RCC 7860 (cell line): Measurements from ENCODE around the gene KDM7A.
"Not testable (repeated sequence)": the region's sequence is repeated elsewhere in the genome, so short reads cannot be mapped to it uniquely, and the experiment has no call there.

Experiments
- DNase-seq: peaks from one replicate; pipeline ENCODE4 v3.0.0-alpha.2; 2015; ENCODE audit warnings: low spot score
- FAIRE-seq: peaks from 2 replicates; lab custom pipeline; 2012; peaks lifted over from hg19 to GRCh38; lab: Jason Lieb, UNC

The KDM7A gene

DNA sequence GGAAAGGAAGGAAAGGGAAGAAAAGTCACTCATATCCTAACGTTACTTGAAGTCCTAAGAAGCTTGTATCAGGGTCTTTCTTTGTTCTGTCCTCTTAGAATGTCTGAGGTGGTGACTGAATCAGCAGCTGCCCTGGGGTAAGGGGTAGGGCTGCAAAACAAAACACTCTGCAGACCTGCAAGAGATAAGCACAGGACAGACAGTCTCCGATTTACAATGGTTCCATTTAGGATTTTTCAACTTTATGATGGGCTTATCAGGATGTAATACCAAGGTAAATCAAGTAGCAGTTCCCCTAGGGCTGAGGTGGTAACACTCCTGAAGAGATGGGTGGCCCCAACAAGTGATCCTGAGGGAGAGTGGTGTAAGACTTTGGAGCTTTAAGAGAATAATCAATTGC is 16.5 kb downstream of the KDM7A start:
- DNase-seq, result no peak
- no peak for FAIRE-seq

DNA sequence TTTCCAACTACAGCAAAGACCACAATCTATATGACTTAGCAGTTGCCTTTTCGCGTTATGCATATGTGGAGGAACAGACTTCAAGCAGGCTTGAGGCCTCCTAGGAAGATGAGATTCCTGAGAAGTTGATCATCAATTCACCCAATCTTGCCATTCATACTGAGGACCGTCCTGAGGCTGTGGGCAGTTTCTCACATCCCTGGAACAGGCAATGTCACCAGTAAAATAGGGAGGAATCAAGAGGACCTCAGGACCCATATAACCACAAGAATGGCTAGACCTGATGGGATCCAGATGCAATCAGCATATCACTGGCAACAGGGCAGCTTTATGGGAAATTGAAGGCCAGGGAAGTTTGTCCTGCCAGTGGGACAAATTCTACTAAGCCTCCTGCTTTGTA is 17.3 kb downstream of the KDM7A start:
- DNase-seq, result no peak

DNA sequence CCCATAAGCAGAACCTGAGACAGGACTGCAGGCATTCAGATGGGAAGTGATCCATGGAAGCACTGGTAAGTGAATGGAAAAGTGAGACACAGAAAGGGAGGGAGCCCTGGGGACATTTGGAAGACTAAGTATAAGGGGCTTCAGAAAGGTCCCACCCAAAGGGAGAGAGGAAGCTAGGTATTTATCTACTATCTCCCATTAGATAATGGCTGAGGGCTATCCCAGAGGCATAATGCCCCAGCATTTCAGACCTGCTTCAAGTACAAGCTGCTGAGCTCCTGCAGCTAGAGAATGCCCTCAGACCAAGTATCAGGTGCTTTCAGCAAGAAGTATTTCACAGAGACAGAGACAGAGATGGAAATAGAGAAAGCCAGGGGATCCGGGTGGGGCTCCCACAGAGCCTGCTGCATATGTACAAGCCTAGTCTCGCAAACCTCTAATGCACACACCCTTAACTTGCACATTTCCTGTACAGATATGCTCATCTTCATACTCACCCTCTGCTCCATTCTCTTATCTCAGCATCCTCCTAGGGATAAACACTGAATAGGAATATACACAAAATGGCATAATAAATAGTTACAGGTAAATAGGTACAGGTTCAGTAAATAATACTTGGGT is 20.2 kb downstream of the KDM7A start:
- FAIRE-seq (no peak), DNase-seq (no peak)

More for the DNA sequence above, 17.3 kb downstream of the KDM7A start:
- FAIRE-seq, result no peak

DNA sequence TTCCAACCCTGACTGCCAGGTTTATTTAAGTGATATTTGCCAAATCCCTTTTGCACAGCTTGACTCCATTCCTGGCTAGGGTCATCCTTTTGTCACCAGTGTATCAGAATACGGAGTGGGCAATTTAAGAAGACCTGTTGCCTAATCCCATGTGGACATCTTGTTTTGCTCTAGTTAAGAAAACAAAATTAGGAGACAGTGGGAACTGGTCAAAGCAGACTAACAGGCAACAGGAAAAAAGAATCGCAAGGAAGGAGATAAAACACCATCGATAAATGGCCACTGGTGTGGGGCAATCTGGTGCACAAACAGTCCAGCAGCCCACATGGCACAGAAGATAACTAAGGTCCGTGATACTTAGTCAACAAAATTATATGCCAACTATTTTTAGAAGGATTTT is 21.4 kb downstream of the KDM7A start:
- DNase-seq (no peak), FAIRE-seq (no peak)

DNA sequence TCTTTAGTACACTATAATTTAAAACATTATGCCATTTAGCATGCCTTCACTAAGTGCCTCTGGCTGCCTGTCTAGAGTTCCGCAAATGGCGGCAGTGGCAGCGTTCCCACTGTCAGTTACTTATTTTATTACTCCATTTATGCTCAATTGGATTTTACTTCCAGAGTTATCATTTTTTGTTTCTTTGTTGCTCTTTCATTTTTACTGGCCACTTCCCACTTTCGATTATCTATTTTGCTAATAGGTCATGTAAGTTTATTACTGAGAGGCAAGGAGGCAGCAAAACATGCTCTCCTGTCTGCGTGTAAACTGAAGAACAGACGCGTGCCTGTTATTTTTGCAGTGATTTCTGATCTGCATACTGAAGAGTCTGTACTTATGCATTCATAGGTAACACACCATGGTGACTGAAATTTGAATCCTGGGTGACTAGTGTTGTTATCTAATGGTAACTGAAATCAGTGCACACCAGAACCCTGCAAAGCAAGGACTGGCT is 23.1 kb downstream of the KDM7A start:
- DNase-seq (no peak), FAIRE-seq (no peak)

DNA sequence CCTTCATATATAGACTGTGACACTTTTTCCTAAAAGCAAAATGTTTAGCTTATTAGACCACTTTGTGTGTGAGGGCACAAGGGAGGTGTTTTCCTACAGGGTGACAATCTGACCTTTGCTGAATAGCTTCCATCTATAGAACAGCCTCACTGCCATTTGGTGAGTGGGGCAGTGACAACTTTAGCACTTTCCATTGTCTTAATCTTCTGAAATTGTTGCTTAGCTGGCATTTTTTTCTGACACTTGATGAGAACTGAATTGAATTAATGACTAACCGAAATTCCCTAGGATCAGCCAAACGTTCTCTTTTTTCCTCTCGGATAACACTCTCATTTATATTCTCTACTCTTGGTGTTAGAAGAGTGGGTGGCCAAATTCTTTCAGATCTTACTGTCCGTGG is 30.2 kb downstream of the KDM7A start:
- FAIRE-seq (no peak), DNase-seq (no peak)

DNA sequence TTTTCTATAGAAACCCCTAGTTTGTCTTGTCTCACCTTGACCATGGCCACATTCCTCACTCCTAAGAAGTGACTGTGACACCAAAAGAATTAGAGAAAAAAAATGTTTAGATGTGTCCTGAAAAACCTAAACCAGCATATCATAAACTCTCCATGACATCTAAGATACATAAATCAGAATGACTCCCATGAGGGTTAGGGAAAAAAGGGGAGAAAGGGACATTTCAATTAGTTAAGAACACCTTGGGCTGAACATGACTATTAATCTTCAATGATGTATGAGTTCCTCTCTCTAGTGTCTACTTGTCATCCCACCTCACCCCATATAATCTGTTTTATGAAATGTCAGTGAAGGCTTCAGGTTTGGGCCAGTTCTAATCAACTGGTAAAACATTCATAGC is 31.1 kb downstream of the KDM7A start:
- DNase-seq (no peak), FAIRE-seq (no peak)

DNA sequence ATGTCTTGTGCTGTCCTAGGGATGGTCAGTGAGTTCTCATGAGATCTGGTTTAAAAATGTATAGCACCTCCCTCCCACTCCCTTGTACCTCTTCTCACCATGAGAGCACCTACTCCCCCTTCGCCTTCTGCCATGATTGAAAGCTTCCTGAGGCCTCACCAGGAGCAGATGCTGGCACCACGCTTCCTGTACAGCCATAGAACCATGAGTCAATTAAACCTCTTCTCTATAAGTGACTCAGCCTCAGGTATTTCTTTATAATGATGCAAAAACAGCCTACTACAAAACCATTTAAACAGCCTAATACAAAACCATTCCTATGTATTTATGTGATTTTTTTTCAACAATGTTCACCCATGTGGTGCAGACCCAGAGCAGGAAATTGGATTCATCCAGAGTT is 32.0 kb downstream of the KDM7A start:
- no peak for FAIRE-seq
- DNase-seq, result no peak

DNA sequence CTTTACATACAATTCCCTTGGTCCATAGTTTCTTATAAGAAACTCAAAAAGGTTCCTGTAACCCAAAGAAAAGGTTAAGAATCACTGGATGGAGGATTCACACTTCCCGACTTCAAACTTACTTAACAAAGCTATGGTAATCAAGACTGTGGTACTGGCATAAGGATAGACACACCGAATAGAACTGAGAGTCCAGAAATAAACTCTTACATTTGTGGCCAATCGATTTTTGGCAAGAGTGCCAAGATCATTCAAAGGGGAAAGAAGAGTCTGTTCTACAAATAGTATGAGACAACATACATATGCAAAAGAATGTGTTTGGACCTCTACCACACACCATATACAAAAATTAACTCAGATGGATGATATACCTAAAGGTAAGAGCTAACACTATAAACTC is 32.8 kb downstream of the KDM7A start:
- FAIRE-seq (no peak), DNase-seq (no peak)

DNA sequence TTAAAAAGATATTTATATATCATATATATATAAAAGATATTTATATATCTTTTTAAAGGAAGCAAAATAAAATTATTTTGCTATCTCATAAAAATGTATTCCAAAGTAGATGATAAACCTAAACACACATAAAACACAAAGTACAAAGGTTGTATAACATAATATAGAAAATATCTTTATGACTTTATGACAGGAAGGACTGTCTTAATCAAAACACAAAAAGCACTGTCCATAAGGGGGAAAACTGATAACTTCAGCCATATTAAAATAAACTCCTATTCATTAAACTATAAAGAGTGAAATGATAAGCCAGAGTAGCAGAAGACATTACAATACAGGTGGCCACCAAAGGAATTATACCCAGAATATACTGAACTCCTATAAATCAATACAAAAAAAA is 34.8 kb downstream of the KDM7A start:
- no peak for DNase-seq
- peak; percentile 89 for FAIRE-seq

DNA sequence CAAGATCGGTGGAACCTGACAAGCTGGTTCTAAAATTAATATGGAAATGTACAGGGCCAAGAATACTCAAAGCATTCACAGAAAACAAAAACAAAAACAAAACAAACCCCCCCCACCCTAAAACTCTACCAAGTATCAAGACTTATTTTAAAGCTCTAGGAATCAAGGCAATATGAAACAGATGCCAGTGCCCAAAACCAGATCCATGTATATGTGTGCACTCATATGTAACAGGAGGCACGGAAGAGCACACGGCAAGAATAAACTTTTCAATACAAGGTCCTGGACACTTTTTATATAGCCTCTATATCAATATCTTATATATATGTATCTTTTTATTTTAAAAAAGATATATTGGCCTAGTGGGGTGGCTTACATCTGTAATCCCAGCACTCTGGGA is 35.5 kb downstream of the KDM7A start:
- FAIRE-seq (no peak), DNase-seq (no peak)

DNA sequence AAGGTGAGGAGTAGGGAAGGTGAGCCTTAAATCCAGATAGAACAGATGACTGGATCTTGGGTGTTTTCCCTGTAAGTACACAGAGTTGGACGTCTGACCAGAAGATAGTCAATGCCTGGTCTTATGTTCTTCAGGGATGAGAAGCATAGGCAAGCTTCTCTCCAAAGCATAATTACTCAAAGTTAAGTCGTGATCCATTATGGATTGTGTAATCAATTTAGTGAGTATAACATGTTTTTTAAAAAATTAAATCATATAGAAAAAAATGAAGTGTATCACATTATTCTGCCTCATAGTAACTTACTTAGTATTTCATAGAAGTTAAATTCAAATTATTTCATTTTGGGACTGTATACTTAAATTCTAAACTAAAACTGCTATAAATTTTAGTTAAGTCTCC is 39.7 kb downstream of the KDM7A start:
- DNase-seq (no peak), FAIRE-seq (no peak)

DNA sequence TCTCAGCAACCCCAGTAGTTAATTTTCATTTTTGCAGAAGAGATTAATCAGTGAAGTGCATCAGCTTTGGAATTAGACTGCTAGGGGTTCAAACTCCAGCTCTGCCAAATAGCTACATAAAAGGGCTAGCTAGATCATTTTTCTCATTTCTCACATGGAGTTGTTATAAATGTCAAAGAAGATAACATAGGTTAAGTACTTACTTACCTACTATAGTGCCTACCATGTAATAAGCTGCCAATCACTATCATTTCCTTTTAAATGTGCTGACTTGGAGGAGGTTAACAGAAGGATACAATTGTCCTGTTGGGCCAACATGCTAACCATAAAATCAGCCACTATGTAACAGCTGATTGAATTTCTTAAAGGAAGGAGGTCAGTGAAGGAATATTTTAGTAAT is 40.7 kb downstream of the KDM7A start:
- DNase-seq (no peak), FAIRE-seq (no peak)

DNA sequence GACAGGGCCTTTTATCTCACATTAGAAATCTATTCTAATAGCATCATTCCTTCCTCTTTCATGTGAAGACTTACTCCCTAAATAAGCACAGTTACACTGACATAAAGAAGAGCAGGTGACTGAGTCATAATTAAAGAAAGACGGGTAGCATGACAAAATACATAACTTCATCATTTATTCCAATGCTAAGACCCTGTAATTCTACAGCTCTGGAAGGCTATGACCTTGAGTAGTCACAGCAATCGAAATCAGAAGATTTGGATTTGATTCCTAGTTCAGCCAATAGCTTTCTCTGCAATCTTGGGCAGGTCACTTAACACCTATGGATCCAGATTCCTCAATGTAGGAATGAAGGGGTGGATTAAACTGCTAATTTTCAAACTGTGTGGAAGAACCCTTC is 42.7 kb downstream of the KDM7A start:
- FAIRE-seq, result no peak
- DNase-seq, result no peak

DNA sequence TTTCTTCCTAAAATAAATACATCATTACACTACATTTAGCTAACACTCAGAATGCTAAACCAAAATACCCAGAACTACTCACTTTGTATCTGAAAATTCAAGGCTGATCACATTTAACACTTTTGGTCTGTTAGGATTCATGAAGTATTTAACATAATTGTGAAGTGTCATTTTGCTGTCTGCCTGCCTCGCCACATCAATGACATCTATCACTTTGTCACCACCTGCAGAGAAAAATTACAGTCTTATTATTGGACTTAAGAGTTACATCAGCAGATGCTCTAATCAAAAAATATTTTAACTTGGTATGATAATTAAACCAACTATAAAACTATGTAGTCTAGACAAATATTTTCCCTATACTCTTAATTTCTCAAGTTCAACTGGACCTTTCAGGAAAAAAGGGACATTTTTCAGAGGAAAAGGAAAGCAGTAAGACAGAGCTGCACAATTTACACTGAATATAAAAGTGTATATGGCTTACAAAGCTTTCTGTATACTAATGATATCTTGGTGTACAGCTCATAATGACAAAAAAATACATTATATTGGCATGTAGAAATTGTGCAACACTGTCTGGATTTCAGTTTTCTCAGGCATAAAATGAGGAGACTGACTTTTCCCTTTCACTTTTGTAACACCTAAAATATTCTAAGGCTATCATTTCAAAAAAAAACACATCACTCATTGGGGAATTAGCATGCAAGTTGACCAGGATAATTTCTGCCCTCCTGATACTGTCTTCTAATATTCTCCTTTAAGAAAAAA is 49.2 kb downstream of the KDM7A start:
- FAIRE-seq (no peak), DNase-seq (no peak)

DNA sequence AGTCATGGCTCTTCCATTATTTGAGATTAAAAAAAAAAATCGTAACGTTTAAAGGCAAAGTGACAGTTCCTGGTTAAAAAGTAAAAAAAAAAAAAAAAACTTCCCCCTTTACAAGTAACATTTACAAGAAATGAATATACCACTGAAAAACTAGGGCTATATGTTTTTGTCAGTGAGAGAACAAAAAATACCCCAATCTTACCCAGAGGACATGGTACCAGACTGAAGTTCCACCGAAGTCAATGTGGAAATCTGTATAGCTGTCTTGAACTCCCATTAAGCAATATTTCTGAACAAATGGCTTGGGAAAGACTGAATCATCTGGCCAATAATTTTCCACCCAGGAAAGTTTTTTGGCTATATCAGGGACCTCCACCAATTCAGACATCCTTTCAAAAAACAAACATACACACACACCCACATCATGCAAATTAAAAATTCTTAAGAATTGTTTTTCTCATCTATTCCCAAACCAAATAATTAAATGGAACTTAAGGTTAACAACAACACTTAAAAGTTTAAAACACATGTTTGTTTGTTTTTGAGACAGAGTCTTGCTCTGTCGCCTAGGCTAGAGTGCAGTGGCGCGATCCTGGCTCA is 50.2 kb downstream of the KDM7A start:
- DNase-seq (no peak), FAIRE-seq (no peak)

DNA sequence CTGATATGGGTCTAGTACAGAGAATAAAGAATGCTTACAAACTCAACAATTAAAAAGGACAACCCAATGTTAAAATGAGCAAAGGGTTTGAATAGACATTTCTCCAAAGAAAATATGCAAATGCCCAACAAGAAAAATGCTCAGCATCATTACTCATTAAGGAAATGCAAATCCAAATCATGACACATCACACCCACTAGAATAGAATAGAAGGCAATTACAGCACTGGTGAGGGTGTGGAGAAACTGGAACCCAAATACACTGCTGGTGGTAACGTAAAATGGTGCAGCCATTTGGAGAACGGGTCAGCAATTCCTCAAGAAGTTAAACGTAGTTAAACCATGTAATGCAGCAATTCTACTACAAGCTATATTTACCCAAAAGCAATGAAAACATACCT is 53.8 kb downstream of the KDM7A start:
- DNase-seq (no peak), FAIRE-seq (no peak)

DNA sequence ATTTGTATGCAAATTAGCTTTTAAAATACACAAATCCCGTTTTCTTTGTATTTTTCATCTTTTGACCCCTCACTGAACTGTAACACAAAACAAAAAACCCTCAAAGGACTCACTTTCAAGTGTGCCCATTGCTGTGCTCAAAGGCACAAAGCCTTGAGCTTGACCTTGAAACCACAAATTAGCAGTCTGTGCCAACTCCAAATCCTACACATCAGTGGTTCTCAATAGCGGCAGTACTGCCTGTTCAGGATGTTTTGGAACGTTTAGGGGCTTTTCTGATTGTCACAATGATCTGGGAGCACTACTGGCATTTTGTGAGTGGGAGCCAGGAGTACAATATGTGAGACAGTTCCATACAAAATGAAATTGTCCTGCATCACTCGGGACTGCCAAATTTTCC is 55.5 kb downstream of the KDM7A start:
- DNase-seq (no peak), FAIRE-seq (no peak)

DNA sequence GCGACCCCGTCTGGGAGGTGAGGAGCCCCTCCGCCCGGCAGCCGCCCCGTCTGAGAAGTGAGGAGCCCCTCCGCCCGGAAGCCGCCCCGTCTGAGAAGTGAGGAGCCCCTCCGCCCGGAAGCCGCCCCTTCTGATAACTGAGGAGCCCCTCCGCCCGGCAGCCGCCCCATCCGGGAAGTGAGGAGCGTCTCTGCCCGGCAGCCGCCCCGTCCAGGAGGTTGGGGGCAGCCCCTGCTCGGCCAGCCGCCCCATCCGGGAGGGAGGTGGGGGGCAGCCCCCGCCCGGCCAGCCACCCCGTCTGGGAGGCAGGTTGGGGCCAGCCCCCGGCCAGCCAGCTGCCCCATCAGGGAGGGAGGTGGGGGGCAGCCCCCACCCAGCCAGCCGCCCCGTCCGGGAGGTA is 62.0 kb downstream of the KDM7A start:
- not testable (repeated sequence) for FAIRE-seq, DNase-seq

DNA sequence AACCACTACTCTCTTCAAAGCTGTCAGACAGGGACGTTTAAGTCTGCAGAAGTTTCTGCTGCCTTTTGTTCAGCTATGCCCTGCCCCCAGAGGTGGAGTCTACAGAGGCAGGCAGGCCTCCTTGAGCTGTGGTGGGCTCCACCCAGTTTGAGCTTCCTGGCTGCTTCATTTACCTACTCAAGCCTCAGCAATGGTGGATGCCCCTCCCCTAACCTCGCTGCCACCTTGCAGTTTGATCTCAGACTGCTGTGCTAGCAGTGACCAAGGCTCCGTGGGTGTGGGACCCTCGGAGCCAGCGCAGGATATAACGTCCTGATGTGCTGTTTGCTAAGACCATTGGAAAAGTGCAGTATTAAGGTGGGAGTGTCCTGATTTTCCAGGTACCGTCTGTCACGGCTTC is 68.0 kb downstream of the KDM7A start:
- FAIRE-seq, DNase-seq: not testable (repeated sequence)

DNA sequence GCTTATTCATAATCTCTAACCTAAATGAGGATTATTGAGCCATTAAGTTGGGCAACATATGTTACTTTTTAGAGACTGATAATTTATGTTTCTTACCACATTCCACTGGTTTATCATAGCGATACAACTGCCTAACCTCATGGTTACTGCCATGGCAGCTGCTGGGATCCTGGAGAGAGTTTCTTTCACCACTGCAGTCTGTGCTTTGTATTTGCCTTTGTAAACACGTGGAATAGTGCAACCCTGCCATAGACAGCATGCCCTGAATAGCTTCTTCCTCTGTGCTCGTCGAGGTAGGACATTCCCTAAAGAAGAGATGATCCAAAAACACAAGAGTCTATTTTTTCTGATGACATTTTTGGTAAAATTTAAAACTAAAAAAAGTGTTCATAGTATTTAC is 80.3 kb downstream of the KDM7A start:
- DNase-seq, result no peak
- FAIRE-seq, result no peak

DNA sequence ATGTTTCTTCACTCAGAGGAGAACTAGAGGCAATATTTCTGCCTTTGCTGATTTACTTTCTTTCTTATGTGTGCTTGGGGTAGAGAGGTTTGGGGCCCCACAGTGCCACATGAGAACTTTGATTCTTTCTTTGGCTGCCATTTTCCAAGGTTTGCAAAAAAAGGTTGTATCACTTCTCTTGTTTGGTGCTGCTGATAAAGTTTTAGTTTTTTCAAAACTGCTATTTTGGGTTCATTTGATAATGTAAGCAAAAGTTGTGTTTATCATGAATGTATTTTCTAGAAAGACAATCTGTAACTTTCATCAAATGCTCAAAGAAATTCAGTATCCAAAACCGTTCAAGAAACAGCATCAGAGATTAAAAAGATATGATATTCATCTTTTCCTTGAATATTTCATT is 83.4 kb downstream of the KDM7A start:
- FAIRE-seq (no peak), DNase-seq (no peak)
